ENCODE results near the gene PCAT7.
"Not testable (repeated sequence)": the region's sequence is repeated elsewhere in the genome, so short reads cannot be mapped to it uniquely, and the experiment has no call there.

The PCAT7 gene

DNA sequence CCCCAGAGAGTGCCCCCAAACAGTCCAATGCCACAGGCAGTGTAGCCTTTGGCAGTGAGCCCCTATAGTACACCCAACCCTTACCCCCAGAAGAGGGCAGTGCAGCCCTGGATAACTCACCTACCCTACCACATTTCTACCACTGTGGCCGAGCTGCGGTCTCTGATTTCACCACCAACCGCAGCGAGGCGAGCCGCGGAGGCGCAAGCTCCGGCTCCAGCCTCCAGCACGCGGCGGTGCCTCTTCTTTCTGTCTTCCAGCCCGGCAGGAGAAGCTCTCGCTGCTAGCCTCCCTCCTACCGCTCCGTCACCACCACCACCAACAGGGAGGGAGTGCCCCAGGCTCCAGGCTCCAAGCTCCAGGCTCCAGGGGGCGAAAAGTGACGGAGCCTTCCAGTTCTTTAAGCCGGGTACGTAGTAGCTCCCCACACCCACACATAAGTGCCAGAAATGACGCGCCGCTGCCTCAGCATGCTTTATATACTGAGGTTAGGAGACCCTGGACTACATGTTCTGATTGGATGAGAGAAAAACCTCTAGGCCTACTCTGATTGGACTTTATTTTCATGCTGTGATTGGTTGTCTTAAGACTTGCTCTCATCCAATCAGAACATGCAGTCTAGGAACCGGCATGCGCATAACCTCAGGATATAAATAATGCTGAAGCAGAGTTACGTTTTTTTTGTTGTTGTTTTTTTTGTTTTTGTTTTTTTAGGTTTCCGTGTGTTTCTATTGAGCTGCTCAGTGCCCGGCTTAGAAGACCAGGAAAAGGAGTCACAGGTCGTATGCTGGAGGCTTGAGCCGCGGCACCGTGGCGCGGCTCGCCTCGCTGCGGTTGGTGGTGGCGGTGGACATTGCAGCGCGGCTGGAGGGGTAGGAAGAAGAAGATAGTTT is at the start of gene PCAT7:
Gene PCAT7, plus strand, starts transcription at position 645 of the 893 bp plus-strand sequence.
- H3K4me3 ChIP-seq (ENCODE audit: low read depth, low read length) = no peak within 1 kb of the TSS

GRCh38 chr9:94506370-94506769 is 48.5 kb upstream of the PCAT7 start:
- H3K4me3 ChIP-seq (ENCODE audit: low read depth, low read length) = not testable (repeated sequence)

More for the DNA sequence above, at the start of gene PCAT7:
- peak; percentile 49; the same call in 1 of the 2 replicates for TF ChIP-seq CTCF (IDR thresholded peaks at IDR 0.05; ENCODE audit: borderline replicate concordance, insufficient read depth, low read depth, low read length)

- TF ChIP-seq CTCF (IDR thresholded peaks at IDR 0.05; ENCODE audit: borderline replicate concordance, insufficient read depth, low read depth, low read length) = no peak
- no peak overlapping the region for H3K4me3 ChIP-seq (ENCODE audit: low read depth, low read length)
Observed at GRCh38 chr9:94507531-94508258, 47.2 kb upstream of the PCAT7 start.

DNA sequence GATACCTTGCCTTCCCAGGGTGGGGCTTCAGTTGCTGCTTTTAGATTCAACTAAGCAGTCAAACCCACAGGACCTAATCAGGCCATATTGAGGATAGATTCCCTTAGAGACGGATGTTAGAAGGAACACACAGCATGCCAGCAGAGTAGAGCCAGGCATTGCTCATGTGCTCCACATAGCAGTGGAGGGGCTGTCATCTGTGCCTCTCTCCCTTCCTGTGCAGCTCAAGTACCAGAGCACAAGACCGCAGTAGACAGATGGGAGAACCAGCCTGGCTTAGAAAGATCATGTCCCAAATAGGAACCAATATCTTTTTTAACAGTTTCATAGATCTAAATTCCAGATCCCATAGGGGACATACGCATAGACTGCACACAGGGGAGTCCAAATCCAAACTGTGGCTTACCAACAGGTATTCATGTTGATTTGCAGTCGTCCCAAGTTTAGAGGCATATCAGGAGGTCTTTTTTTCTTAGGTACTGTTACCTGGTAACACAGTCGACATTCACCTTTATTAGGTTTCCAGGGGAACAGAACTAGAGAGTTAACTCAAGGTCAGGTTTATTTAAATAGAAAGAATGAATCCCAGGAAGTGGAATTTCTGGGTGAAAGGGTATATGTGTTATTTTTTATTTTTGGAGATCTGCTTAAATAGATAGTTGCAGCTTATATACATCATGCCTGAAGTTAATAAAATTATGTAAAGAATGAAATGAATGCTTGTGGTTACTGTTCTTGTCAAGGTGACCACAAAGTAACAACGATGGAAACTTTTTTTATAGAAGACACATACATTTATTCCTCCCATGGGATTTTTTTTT is 43.5 kb upstream of the PCAT7 start:
- TF ChIP-seq CTCF (IDR thresholded peaks at IDR 0.05; ENCODE audit: borderline replicate concordance, insufficient read depth, low read depth, low read length) = no peak
- no peak overlapping the region for H3K4me3 ChIP-seq (ENCODE audit: low read depth, low read length)

DNA sequence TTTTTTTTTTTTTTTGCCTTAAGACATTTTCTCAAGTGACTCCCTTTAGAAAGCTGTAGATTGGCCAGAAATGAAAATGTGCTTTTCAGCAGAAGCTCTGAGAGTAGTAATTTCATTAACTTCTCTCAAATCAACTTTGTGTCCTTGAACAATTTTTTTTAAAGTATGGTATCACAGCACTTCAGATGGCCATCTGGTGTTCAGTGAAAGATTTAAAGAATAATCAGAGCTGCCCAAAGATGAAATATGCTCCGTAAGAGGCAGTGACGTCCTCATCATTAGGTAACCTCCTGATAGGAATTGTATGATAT is 43.0 kb upstream of the PCAT7 start:
- H3K4me3 ChIP-seq (ENCODE audit: low read depth, low read length) = no peak overlapping the region
- TF ChIP-seq CTCF (IDR thresholded peaks at IDR 0.05; ENCODE audit: borderline replicate concordance, insufficient read depth, low read depth, low read length) = no peak

DNA sequence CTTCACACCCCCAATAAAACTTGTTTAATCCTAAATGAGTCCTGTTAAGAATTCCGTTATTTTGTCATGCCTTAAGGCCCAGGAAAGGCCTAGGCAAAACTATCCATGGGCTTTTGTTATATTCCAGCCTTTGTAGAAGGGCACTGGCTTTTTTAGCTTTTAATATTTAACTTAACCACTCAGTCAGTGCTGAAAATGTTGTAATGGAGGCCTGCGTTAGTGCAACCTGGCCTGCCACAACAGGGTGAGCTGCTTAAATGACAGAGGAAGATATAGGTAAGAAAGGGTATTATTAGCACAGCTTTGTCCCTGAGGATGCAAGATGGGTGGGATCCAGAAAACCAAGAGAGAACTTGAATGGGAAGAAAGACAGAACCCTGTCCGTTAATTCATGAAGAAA is 40.2 kb upstream of the PCAT7 start:
- H3K4me3 ChIP-seq (ENCODE audit: low read depth, low read length) = no peak overlapping the region
- TF ChIP-seq CTCF (IDR thresholded peaks at IDR 0.05; ENCODE audit: borderline replicate concordance, insufficient read depth, low read depth, low read length) = no peak

DNA sequence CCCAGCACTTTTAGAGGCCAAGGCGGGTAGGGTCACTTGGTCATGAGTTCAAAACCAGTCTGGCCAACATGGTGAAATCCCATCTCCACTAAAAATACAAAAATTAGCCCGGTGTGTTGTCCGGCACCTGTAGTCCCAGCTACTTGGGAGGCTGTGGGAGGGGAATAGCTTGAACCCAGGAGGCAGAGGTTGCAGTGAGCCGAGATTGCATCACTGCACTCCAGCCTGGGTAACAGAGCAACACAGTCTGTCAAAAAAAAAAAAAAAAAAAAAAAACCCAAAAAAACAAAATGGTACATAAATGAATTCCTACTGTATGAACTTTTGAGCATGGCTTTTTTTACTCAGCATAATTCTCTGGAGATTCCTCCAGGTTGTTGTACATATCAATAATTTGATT is 37.6 kb upstream of the PCAT7 start:
- no peak for TF ChIP-seq CTCF (IDR thresholded peaks at IDR 0.05; ENCODE audit: borderline replicate concordance, insufficient read depth, low read depth, low read length)
- no peak overlapping the region for H3K4me3 ChIP-seq (ENCODE audit: low read depth, low read length)
